HL-60 (cell line): ENCODE results near the gene CALN1.

Experiments
- DNase-seq, 2 experiments: peaks; one replicate each; pipeline ENCODE4 v3.0.0-alpha.2; 2010 to 2020; ENCODE audit warnings: low read depth in 1 of 2, low spot score in 1 of 2
- H3K27ac ChIP-seq: fragments of 250-450 bp; sonication (Bioruptor Pico); replicated peaks from 2 replicates; pipeline ENCODE4 v1.5.1; 2020; ENCODE audit warnings: mild to moderate bottlenecking, moderate library complexity
- H3K27me3 ChIP-seq: fragments of 250-450 bp; sonication (Bioruptor Pico); 2 replicates; pipeline ENCODE4 v1.5.1; 2021; ENCODE audit warnings: mild to moderate bottlenecking, moderate library complexity; ENCODE audit not compliant: insufficient read depth, poor library complexity, severe bottlenecking
- H3K4me3 ChIP-seq: replicated peaks from 2 replicates; pipeline ENCODE4 v1.5.1; 2011; ENCODE audit warnings: mild to moderate bottlenecking, control low read depth, low read length; ENCODE audit not compliant: insufficient read depth
- CTCF ChIP-seq: IDR thresholded peaks from one replicate; pipeline ENCODE4 v1.5.1; 2011; ENCODE audit warnings: low read length, control low read depth, inconsistent platforms; ENCODE audit not compliant: insufficient read depth
- GABPA ChIP-seq: IDR thresholded peaks from 2 replicates; pipeline ENCODE4 v1.6.1; 2012; ENCODE audit warnings: low read depth
- POLR2AphosphoS5 ChIP-seq: IDR thresholded peaks from 2 replicates; pipeline ENCODE4 v1.6.1; 2012; ENCODE audit warnings: low read depth
- SPI1 ChIP-seq: IDR thresholded peaks from 2 replicates; pipeline ENCODE4 v1.6.1; 2012; ENCODE audit warnings: low read depth, mild to moderate bottlenecking, borderline replicate concordance
- TF ChIP-seq, protein P1 (sequence below): IDR thresholded peaks from 2 replicates; pipeline ENCODE4 v1.6.1; 2012; ENCODE audit warnings: low read depth; ENCODE audit not compliant: insufficient replicate concordance

The CALN1 gene

DNA sequence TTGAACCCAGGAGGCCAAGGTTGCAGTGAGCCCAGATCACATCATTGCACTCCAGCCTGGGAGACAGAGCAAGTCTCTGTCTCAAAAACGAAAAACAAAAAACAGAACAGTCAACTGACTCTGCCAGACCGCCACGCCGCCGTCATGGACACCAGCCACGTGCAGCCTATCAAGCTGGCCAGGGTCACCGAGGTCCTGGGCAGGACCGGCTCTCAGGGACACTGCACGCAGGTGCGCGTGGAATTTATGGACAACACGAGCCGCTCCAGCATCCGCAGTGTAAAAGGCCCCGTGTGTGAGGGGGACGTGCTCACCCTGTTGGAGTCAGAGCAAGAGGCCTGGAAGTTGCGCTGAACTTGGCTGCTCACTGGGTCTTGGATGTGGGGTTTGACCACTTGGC lies 470.0 kb downstream of the CALN1 start:
- DNase-seq = no peak
- Histone ChIP-seq H3K27me3 (no peaks in the 10 kb centered on the region), H3K4me3 (no peak overlapping the region), H3K27ac (no peak overlapping the region)
- TF ChIP-seq CTCF (no peak), GABPA (no peak), POLR2AphosphoS5 (no peak), SPI1 (no peak)
- TF ChIP-seq, protein P1, sequence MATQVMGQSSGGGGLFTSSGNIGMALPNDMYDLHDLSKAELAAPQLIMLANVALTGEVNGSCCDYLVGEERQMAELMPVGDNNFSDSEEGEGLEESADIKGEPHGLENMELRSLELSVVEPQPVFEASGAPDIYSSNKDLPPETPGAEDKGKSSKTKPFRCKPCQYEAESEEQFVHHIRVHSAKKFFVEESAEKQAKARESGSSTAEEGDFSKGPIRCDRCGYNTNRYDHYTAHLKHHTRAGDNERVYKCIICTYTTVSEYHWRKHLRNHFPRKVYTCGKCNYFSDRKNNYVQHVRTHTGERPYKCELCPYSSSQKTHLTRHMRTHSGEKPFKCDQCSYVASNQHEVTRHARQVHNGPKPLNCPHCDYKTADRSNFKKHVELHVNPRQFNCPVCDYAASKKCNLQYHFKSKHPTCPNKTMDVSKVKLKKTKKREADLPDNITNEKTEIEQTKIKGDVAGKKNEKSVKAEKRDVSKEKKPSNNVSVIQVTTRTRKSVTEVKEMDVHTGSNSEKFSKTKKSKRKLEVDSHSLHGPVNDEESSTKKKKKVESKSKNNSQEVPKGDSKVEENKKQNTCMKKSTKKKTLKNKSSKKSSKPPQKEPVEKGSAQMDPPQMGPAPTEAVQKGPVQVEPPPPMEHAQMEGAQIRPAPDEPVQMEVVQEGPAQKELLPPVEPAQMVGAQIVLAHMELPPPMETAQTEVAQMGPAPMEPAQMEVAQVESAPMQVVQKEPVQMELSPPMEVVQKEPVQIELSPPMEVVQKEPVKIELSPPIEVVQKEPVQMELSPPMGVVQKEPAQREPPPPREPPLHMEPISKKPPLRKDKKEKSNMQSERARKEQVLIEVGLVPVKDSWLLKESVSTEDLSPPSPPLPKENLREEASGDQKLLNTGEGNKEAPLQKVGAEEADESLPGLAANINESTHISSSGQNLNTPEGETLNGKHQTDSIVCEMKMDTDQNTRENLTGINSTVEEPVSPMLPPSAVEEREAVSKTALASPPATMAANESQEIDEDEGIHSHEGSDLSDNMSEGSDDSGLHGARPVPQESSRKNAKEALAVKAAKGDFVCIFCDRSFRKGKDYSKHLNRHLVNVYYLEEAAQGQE = no peak

- no peak for DNase-seq
- no peak for TF ChIP-seq POLR2AphosphoS5
- TF ChIP-seq, protein P1 = no peak
- no peak for TF ChIP-seq GABPA
- TF ChIP-seq CTCF = no peak
- TF ChIP-seq SPI1 = no peak
- Histone ChIP-seq H3K27ac (no peak overlapping the region), H3K4me3 (no peak overlapping the region), H3K27me3 (no peaks in the 10 kb centered on the region)
Measured at GRCh38 chr7:71937840-71938371, 474.2 kb downstream of the CALN1 start.

DNA sequence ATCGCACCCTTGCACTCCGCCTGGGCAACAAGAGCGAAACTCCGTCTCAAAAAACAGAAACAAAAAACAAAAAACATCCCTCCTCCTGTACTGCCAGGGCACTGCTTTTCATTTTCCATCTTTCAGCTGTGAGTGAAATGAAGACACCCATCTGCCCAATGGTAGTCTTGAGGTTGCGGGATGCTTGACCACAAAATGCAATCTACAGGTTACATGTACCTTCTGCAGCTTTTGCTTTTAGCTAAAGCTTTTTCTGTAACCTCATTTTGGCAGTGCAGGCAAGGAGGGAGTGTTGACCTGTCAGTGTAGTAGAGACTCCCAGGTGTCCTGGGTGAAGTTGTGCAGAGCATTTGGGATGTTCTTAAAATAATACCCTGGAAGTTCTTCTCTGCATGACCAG lies 476.5 kb downstream of the CALN1 start:
- Histone ChIP-seq H3K4me3 (no peak overlapping the region), H3K27ac (no peak overlapping the region), H3K27me3 (no peaks in the 10 kb centered on the region)
- TF ChIP-seq CTCF (no peak), GABPA (no peak), SPI1 (no peak), POLR2AphosphoS5 (no peak)
- TF ChIP-seq, protein P1 = no peak
- no peak for DNase-seq
